Measurements from ENCODE around the gene NRG4. TPM values are rescaled to one million over a fixed set of nuclear protein-coding genes. Genes with fewer than 3 reads are reported as not detected.

The NRG4 gene
- total and polyA plus RNA-seq, 9 of the 15 experiments (the other 6 are each of a cell fraction or from before 2014, with no cell fraction given): 0.33 to 2.5 (median 0.76) TPM

- no peak overlapping the region for H3K27ac ChIP-seq (ENCODE audit: extremely low read depth, low read depth, low read length)
- H3K9me1 ChIP-seq (ENCODE audit: control insufficient read depth, insufficient read depth, low read length): no peaks in the 10 kb centered on the region
- H3K9ac ChIP-seq (ENCODE audit: insufficient read depth in 1 of 2, low read depth in 2 of 2, low read length in 2 of 2): no peak overlapping the region
- intact Hi-C loops (cut with micrococcal nuclease) (no loop called here), in situ Hi-C loops (cut with MboI) (no loop called here)
- no peaks in the 10 kb centered on the region; a peak in 2 of 5 replicates for H3K27me3 ChIP-seq (ENCODE audit: control insufficient read depth in 2 of 2, insufficient read depth in 2 of 2, low read length in 2 of 2)
- H4K20me1 ChIP-seq (replicated peaks; ENCODE audit: control insufficient read depth, insufficient read depth, low read length): no peaks in the 10 kb centered on the region
- ChIA-PET POLR2A (interaction anchor here (1.1 kb wide), 1 partner anchor 177 kb away, joined by 3 read pairs; no protein-coding TSS in a partner anchor), CTCF (ENCODE audit: low intra/inter-chr PET ratio) (no interaction called here)
- H2AFZ ChIP-seq (ENCODE audit: low read depth, low read length): no peak overlapping the region
- H3K4me2 ChIP-seq (ENCODE audit: insufficient read depth, low read length): no peak overlapping the region
- DNase-seq (ENCODE audit: extremely low read depth in 1 of 4, low spot score in 3 of 4) (no peak), ATAC-seq (no peak), FAIRE-seq (no peak)
- no peaks in the 10 kb centered on the region for H3K36me3 ChIP-seq (ENCODE audit: control insufficient read depth, insufficient read depth, low read length)
- H3K4me3 ChIP-seq: no peak overlapping the region
- TF ChIP-seq ARID2 (IDR thresholded peaks at IDR 0.05) (no peak), CEBPG (CRISPR knock-in tag; IDR thresholded peaks at IDR 0.05) (no peak), CEBPG (tag; conservative IDR thresholded peaks at IDR 0.05 in 1 of 2, IDR thresholded peaks at IDR 0.05 in 1 of 2) (peak; percentile 46 to 65; a peak in 3 of 4 replicates), CEBPB (tag; IDR thresholded peaks at IDR 0.05) (peak; percentile 82)
- H3K9me3 ChIP-seq (replicated peaks; ENCODE audit: control insufficient read depth, insufficient read depth, low read depth, low read length): no peaks in the 10 kb centered on the region
- no TSS peak for BruUV-seq (replicated peaks)
- H3K4me1 ChIP-seq (replicated peaks in 1 of 2; ENCODE audit: control insufficient read depth in 2 of 2, insufficient read depth in 2 of 2, low read length in 2 of 2): peaks cover 0 to 7% of the 10 kb centered on the region in 2 experiments; a peak in 1 of 5 replicates
- H3K79me2 ChIP-seq (ENCODE audit: control insufficient read depth, insufficient read depth, low read length): no peaks in the 10 kb centered on the region
- 100% methylated on average over 1 of the region's 1 CpG for WGBS (ENCODE audit: insufficient coverage, low coverage, missing lambda C conversion rate)
These were observed 50.9 kb downstream of the NRG4 start for GRCh38 chr15:75961331-75961730.

GRCh38 chr15:75955720-75956119, 56.5 kb downstream of the NRG4 start:
- H3K4me1 ChIP-seq (replicated peaks in 1 of 2; ENCODE audit: control insufficient read depth in 2 of 2, insufficient read depth in 2 of 2, low read length in 2 of 2): no peaks in the 10 kb centered on the region
- TF ChIP-seq BMI1 (IDR thresholded peaks at IDR 0.05; ENCODE audit: low read length): no peak
- TF ChIP-seq SP1 (CRISPR knock-in tag; IDR thresholded peaks at IDR 0.05): no peak
- TF ChIP-seq HIVEP1 (CRISPR knock-in tag; IDR thresholded peaks at IDR 0.05): no peak
- TF ChIP-seq ZNF764 (CRISPR knock-in tag; IDR thresholded peaks at IDR 0.05; ENCODE audit: low read depth): no peak
- TF ChIP-seq THAP7 (CRISPR knock-in tag; IDR thresholded peaks at IDR 0.05): no peak
- no peak for TF ChIP-seq SMARCB1 (IDR thresholded peaks at IDR 0.05; ENCODE audit: insufficient read length, low read depth)
- no peak for TF ChIP-seq MTA1 (IDR thresholded peaks at IDR 0.05; ENCODE audit: borderline replicate concordance)
- no peak for TF ChIP-seq HCFC1 (IDR thresholded peaks at IDR 0.05; ENCODE audit: low read depth, low read length)
- TF ChIP-seq ZNF586 (CRISPR knock-in tag; conservative IDR thresholded peaks at IDR 0.05): no peak
- TF ChIP-seq ESRRA (IDR thresholded peaks at IDR 0.05; ENCODE audit: borderline replicate concordance, low read depth): no peak
- TF ChIP-seq CBX8 (IDR thresholded peaks at IDR 0.05; ENCODE audit: borderline replicate concordance, extremely low read depth, low read depth, low read length, poor library complexity, severe bottlenecking): no peak
- no peak for TF ChIP-seq HMBOX1 (IDR thresholded peaks at IDR 0.05)
- no peak for TF ChIP-seq ZNF668 (CRISPR knock-in tag; IDR thresholded peaks at IDR 0.05)
- no peak overlapping the region for H3K27ac ChIP-seq (ENCODE audit: extremely low read depth, low read depth, low read length)
- no peak overlapping the region for H2AFZ ChIP-seq (ENCODE audit: low read depth, low read length)
- no peak overlapping the region for H3K4me2 ChIP-seq (ENCODE audit: insufficient read depth, low read length)
- ATAC-seq (no peak), DNase-seq (ENCODE audit: extremely low read depth in 1 of 4, low spot score in 3 of 4) (no peak), FAIRE-seq (no peak)
- WGBS (ENCODE audit: insufficient coverage, low coverage, missing lambda C conversion rate): 0% methylated on average over 1 of the region's 1 CpG
- BruUV-seq (replicated peaks): no TSS peak
- H3K9ac ChIP-seq (ENCODE audit: insufficient read depth in 1 of 2, low read depth in 2 of 2, low read length in 2 of 2): no peak overlapping the region
- H3K9me3 ChIP-seq (replicated peaks; ENCODE audit: control insufficient read depth, insufficient read depth, low read depth, low read length): no peaks in the 10 kb centered on the region
- intact Hi-C loops (cut with micrococcal nuclease): loop anchor here (10.0 kb wide), 1 partner anchor 179 kb away; no protein-coding TSS in a partner anchor
- H3K27me3 ChIP-seq (ENCODE audit: control insufficient read depth in 2 of 2, insufficient read depth in 2 of 2, low read length in 2 of 2): no peaks in the 10 kb centered on the region; a peak in 1 of 5 replicates
- no peaks in the 10 kb centered on the region for H3K36me3 ChIP-seq (ENCODE audit: control insufficient read depth, insufficient read depth, low read length)
- H3K79me2 ChIP-seq (ENCODE audit: control insufficient read depth, insufficient read depth, low read length): no peaks in the 10 kb centered on the region
- no peaks in the 10 kb centered on the region for H3K9me1 ChIP-seq (ENCODE audit: control insufficient read depth, insufficient read depth, low read length)
- ChIA-PET CTCF (ENCODE audit: low intra/inter-chr PET ratio) (no interaction called here), POLR2A (interaction anchor here (0.7 kb wide), 1 partner anchor 147 kb away, joined by 3 read pairs; no protein-coding TSS in a partner anchor)
- no peak overlapping the region for H3K4me3 ChIP-seq
- in situ Hi-C loops (cut with MboI): no loop called here
- H4K20me1 ChIP-seq (replicated peaks; ENCODE audit: control insufficient read depth, insufficient read depth, low read length): no peaks in the 10 kb centered on the region
